HEK293T (cell line): Measurements from ENCODE around the gene RAMP3.

Source experiments
- ARNT ChIP-seq: fragments of 450-650 bp; IDR thresholded peaks from 2 replicates; pipeline ENCODE4 v1.6.1; 2017; ENCODE audit warnings: mild to moderate bottlenecking
- SP1 ChIP-seq: fragments of 450-650 bp; IDR thresholded peaks from 2 replicates; pipeline ENCODE4 v1.6.1; 2017

GRCh38 chr7:45217358-45217757 lies 59.8 kb downstream of the RAMP3 start:
- TF ChIP-seq ARNT (no peak), SP1 (no peak)
